GM13977 (cell line): ENCODE results near the gene GEMIN7.

Experiments used
- DNase-seq: peaks from one replicate; pipeline ENCODE4 v3.0.0; 2012; ENCODE audit warnings: low spot score
- CTCF ChIP-seq: IDR thresholded peaks from 2 replicates; pipeline ENCODE4 v1.5.1; 2012; ENCODE audit warnings: mild to moderate bottlenecking, control low read depth; ENCODE audit not compliant: insufficient read depth; ENCODE audit errors: extremely low read depth, missing control alignments
- in situ Hi-C: fragments of 300-500 bp; cut with MboI; formaldehyde crosslinking; loops from one replicate; pipeline ENCODE4 v1.12.0; 2022; ENCODE audit warnings: low sequenced_read_pairs, low pct_unique_long_range_greater_than_20kb, mixed read lengths, inconsistent platforms; ENCODE audit not compliant: unreplicated experiment

Gene GEMIN7

GRCh38 chr19:45094707-45095106 is 15.6 kb downstream of the GEMIN7 start:
- in situ Hi-C loops: no loop called here
- DNase-seq: no peak
- no peak for TF ChIP-seq CTCF

GRCh38 chr19:45095496-45096413 is 16.7 kb downstream of the GEMIN7 start:
- TF ChIP-seq CTCF: no peak

GRCh38 chr19:45096700-45097099 is 17.6 kb downstream of the GEMIN7 start:
- in situ Hi-C loops: no loop called here
- TF ChIP-seq CTCF: no peak
- DNase-seq: no peak

More at GRCh38 chr19:45095496-45096413, 16.7 kb downstream of the GEMIN7 start:
- in situ Hi-C loops: no loop called here
- no peak for DNase-seq

- TF ChIP-seq CTCF: no peak
- in situ Hi-C loops: no loop called here
- DNase-seq: no peak
Measured at GRCh38 chr19:45097450-45097775, 18.4 kb downstream of the GEMIN7 start.

- no peak for DNase-seq
- in situ Hi-C loops: no loop called here
- no peak for TF ChIP-seq CTCF
Measured at GRCh38 chr19:45097776-45098520, 18.9 kb downstream of the GEMIN7 start.

- no peak for DNase-seq
- TF ChIP-seq CTCF: no peak
- in situ Hi-C loops: no loop called here
Measured at GRCh38 chr19:45098521-45099466, 19.7 kb downstream of the GEMIN7 start.
